Stimulated activated naive B cell treated with anti-CD40 and anti-IgM and Interleukin-4, amounts not matched to agents 10 μg/mL and 1 μg/mL and 100 μg/mL, for 72 hours (primary cell): ENCODE results near the gene ADRM1.
A peak's percentile ranks its signal among the peaks of the same experiment; 100 is the strongest.

Experiments used
- ATAC-seq, 2 donors: fragments of 150-1000 bp; cut with Tn5 transposase; replicated peaks; 2 replicates each; pipeline ENCODE4 v1.10.0; 2021; ENCODE audit warnings: moderate library complexity in 1 of 2
- DNase-seq: peaks from one replicate; pipeline ENCODE4 v3.0.0; 2021
- H3K27ac Mint-ChIP-seq: one replicate; pipeline ENCODE4 v1.8.0; 2022; ENCODE audit warnings: mild to moderate bottlenecking, mixed read lengths
- H3K27me3 Mint-ChIP-seq, 2 donors: one replicate each; pipeline ENCODE4 v1.8.0; 2022; ENCODE audit warnings: mixed read lengths in 2 of 2
- H3K36me3 Mint-ChIP-seq, 2 donors: one replicate each; pipeline ENCODE4 v1.8.0; 2022; ENCODE audit warnings: mixed read lengths in 2 of 2, mild to moderate bottlenecking in 1 of 2
- H3K4me1 Mint-ChIP-seq, 2 donors: one replicate each; pipeline ENCODE4 v1.8.0; 2022; ENCODE audit warnings: mixed read lengths in 2 of 2, mild to moderate bottlenecking in 1 of 2
- H3K4me3 Mint-ChIP-seq, 2 donors: one replicate each; pipeline ENCODE4 v1.8.0; 2022; ENCODE audit warnings: mild to moderate bottlenecking in 2 of 2, mixed read lengths in 2 of 2, moderate library complexity in 1 of 2
- H3K9me3 Mint-ChIP-seq, 2 donors: one replicate each; pipeline ENCODE4 v1.8.0; 2022; ENCODE audit warnings: mixed read lengths in 2 of 2, mild to moderate bottlenecking in 1 of 2

Gene ADRM1

GRCh38 chr20:62298577-62299249, 4.1 kb upstream of the ADRM1 start:
- H3K4me1 Mint-ChIP-seq: peaks cover 8 to 21% of the 10 kb centered on the region in 2 donors
- no peak for DNase-seq
- ATAC-seq: no peak
- no peaks in the 10 kb centered on the region for H3K27me3 Mint-ChIP-seq
- H3K4me3 Mint-ChIP-seq: no peak overlapping the region
- peaks cover 6 to 21% of the 10 kb centered on the region in 2 donors for H3K36me3 Mint-ChIP-seq
- H3K9me3 Mint-ChIP-seq: no peaks in the 10 kb centered on the region
- H3K27ac Mint-ChIP-seq: no peak overlapping the region

GRCh38 chr20:62299666-62300236, 3.0 kb upstream of the ADRM1 start:
- Mint-ChIP-seq H3K4me1 (peaks cover 13 to 31% of the 10 kb centered on the region in 2 donors), H3K27me3 (no peaks in the 10 kb centered on the region), H3K27ac (no peak overlapping the region), H3K36me3 (peaks cover 10 to 21% of the 10 kb centered on the region in 2 donors), H3K4me3 (no peak overlapping the region), H3K9me3 (no peaks in the 10 kb centered on the region)
- ATAC-seq (no peak), DNase-seq (no peak)

- Mint-ChIP-seq H3K36me3 (peaks cover 10 to 17% of the 10 kb centered on the region in 2 donors), H3K4me1 (peaks cover 13 to 37% of the 10 kb centered on the region in 2 donors), H3K27ac (peak overlapping the region; percentile 20), H3K27me3 (no peaks in the 10 kb centered on the region), H3K9me3 (no peaks in the 10 kb centered on the region), H3K4me3 (no peak overlapping the region)
- no peak for ATAC-seq
- no peak for DNase-seq
These were observed 2.5 kb upstream of the ADRM1 start for GRCh38 chr20:62300319-62300718.

- no peak for DNase-seq
- Mint-ChIP-seq H3K9me3 (no peaks in the 10 kb centered on the region), H3K27me3 (no peaks in the 10 kb centered on the region), H3K36me3 (peaks cover 16 to 19% of the 10 kb centered on the region in 2 donors), H3K27ac (peak overlapping the region; percentile 60), H3K4me3 (peak overlapping the region; percentile 33 to 51), H3K4me1 (peaks cover 16 to 42% of the 10 kb centered on the region in 2 donors)
- ATAC-seq: no peak
These were observed 1.6 kb upstream of the ADRM1 start for GRCh38 chr20:62301111-62301668.

- peak; percentile 60 to 69 for ATAC-seq
- peak overlapping the region; percentile 99 for H3K27ac Mint-ChIP-seq
- DNase-seq: peak; percentile 89
- no peaks in the 10 kb centered on the region for H3K27me3 Mint-ChIP-seq
- peaks cover 16 to 42% of the 10 kb centered on the region in 2 donors for H3K4me1 Mint-ChIP-seq
- H3K36me3 Mint-ChIP-seq: peaks cover 18 to 19% of the 10 kb centered on the region in 2 donors
- H3K4me3 Mint-ChIP-seq: peak overlapping the region; percentile 95 to 96
- H3K9me3 Mint-ChIP-seq: no peaks in the 10 kb centered on the region
These were observed 940 bp upstream of the ADRM1 start for GRCh38 chr20:62301773-62302340.

GRCh38 chr20:62303062-62303339, 204 bp downstream of the ADRM1 start:
- ATAC-seq: no peak

GRCh38 chr20:62303340-62304226, 786 bp downstream of the ADRM1 start:
- H3K27ac Mint-ChIP-seq: peak overlapping the region; percentile 82
- DNase-seq (no peak), ATAC-seq (peak; percentile 22 to 23)
- no peaks in the 10 kb centered on the region for H3K9me3 Mint-ChIP-seq
- no peaks in the 10 kb centered on the region for H3K27me3 Mint-ChIP-seq
- H3K4me1 Mint-ChIP-seq: peaks cover 16 to 42% of the 10 kb centered on the region in 2 donors
- H3K4me3 Mint-ChIP-seq: peak overlapping the region; percentile 87 to 96
- H3K36me3 Mint-ChIP-seq: peaks cover 19 to 20% of the 10 kb centered on the region in 2 donors

More at GRCh38 chr20:62303062-62303339, 204 bp downstream of the ADRM1 start:
- Mint-ChIP-seq H3K36me3 (peaks cover 19% of the 10 kb centered on the region in 2 donors), H3K9me3 (no peaks in the 10 kb centered on the region), H3K27ac (peak overlapping the region; percentile 99), H3K4me3 (peak overlapping the region; percentile 95 to 96), H3K27me3 (no peaks in the 10 kb centered on the region), H3K4me1 (peaks cover 16 to 42% of the 10 kb centered on the region in 2 donors)
- no peak for DNase-seq

GRCh38 chr20:62304331-62305148, 1.7 kb downstream of the ADRM1 start:
- Mint-ChIP-seq H3K27ac (peak overlapping the region; percentile 82), H3K36me3 (peaks cover 20 to 24% of the 10 kb centered on the region in 2 donors), H3K9me3 (no peaks in the 10 kb centered on the region), H3K4me3 (peak overlapping the region; percentile 87 to 96), H3K4me1 (peaks cover 16 to 42% of the 10 kb centered on the region in 2 donors), H3K27me3 (no peaks in the 10 kb centered on the region)
- no peak for DNase-seq
- ATAC-seq: no peak

GRCh38 chr20:62305149-62305764, 2.5 kb downstream of the ADRM1 start:
- peaks cover 20 to 24% of the 10 kb centered on the region in 2 donors for H3K36me3 Mint-ChIP-seq

GRCh38 chr20:62305765-62306413, 3.1 kb downstream of the ADRM1 start:
- H3K4me1 Mint-ChIP-seq: peaks cover 16 to 42% of the 10 kb centered on the region in 2 donors
- DNase-seq (no peak), ATAC-seq (no peak)
- H3K4me3 Mint-ChIP-seq: peak overlapping the region; percentile 40 to 57
- no peaks in the 10 kb centered on the region for H3K27me3 Mint-ChIP-seq
- no peaks in the 10 kb centered on the region for H3K9me3 Mint-ChIP-seq
- peak overlapping the region; percentile 37 for H3K27ac Mint-ChIP-seq
- H3K36me3 Mint-ChIP-seq: peaks cover 20 to 24% of the 10 kb centered on the region in 2 donors

More at GRCh38 chr20:62305149-62305764, 2.5 kb downstream of the ADRM1 start:
- no peaks in the 10 kb centered on the region for H3K27me3 Mint-ChIP-seq
- H3K27ac Mint-ChIP-seq: peak overlapping the region; percentile 37
- ATAC-seq (no peak), DNase-seq (no peak)
- no peaks in the 10 kb centered on the region for H3K9me3 Mint-ChIP-seq
- H3K4me1 Mint-ChIP-seq: peaks cover 16 to 42% of the 10 kb centered on the region in 2 donors
- H3K4me3 Mint-ChIP-seq: peak overlapping the region; percentile 87 to 96

- Mint-ChIP-seq H3K4me1 (peaks cover 14 to 36% of the 10 kb centered on the region in 2 donors), H3K36me3 (peaks cover 20 to 24% of the 10 kb centered on the region in 2 donors), H3K9me3 (no peaks in the 10 kb centered on the region), H3K27ac (no peak overlapping the region), H3K27me3 (no peaks in the 10 kb centered on the region), H3K4me3 (no peak overlapping the region)
- ATAC-seq (no peak), DNase-seq (no peak)
These were observed 3.8 kb downstream of the ADRM1 start for GRCh38 chr20:62306414-62307187.
